Fibroblast of lung (primary cell): ENCODE results near the gene NRXN2. TPM values are rescaled to one million over a fixed set of nuclear protein-coding genes. Genes with fewer than 3 reads are reported as not detected.

ENCODE experiments used
- DNase-seq, 2 donors: peaks; one replicate each; pipeline versions ENCODE4 v3.0.0 to v3.0.0-alpha.2; 2010; ENCODE audit warnings: low read depth in 2 of 2
- H2AFZ ChIP-seq: 2 replicates; pipeline ENCODE4 v1.5.1; 2012; ENCODE audit warnings: low read length, control low read depth, inconsistent platforms
- H3K27ac ChIP-seq: 2 replicates; pipeline ENCODE4 v1.5.1; 2011; ENCODE audit warnings: low read length, control low read depth; ENCODE audit not compliant: insufficient read depth
- H3K27me3 ChIP-seq: 2 replicates; pipeline ENCODE4 v1.5.1; 2011; ENCODE audit warnings: mild to moderate bottlenecking, low read length; ENCODE audit not compliant: control insufficient read depth, insufficient read depth
- H3K36me3 ChIP-seq: 2 replicates; pipeline ENCODE4 v1.5.1; 2011; ENCODE audit warnings: low read length; ENCODE audit not compliant: control insufficient read depth, insufficient read depth
- H3K4me1 ChIP-seq: 2 replicates; pipeline ENCODE4 v1.5.1; 2011; ENCODE audit warnings: low read length; ENCODE audit not compliant: control insufficient read depth, insufficient read depth; ENCODE audit errors: extremely low read depth
- H3K4me2 ChIP-seq: 2 replicates; pipeline ENCODE4 v1.5.1; 2011; ENCODE audit warnings: low read length, control low read depth; ENCODE audit not compliant: insufficient read depth; ENCODE audit errors: extremely low read depth
- H3K4me3 ChIP-seq, 4 experiments: fragments of 200-600 bp in 1 of 4; sonication (generic) in 1 of 4; replicated peaks in 1 of 4; 2 replicates each; pipeline ENCODE4 v1.5.1; 2011 to 2016; ENCODE audit warnings: low read length in 4 of 4, low read depth in 3 of 4, mild to moderate bottlenecking in 3 of 4, control low read depth in 2 of 4, inconsistent platforms in 1 of 4, mixed read lengths in 1 of 4; ENCODE audit not compliant: insufficient read depth in 1 of 4; ENCODE audit errors: control extremely low read depth in 1 of 4
- H3K79me2 ChIP-seq: 2 replicates; pipeline ENCODE4 v1.5.1; 2012; ENCODE audit warnings: mild to moderate bottlenecking, low read length, inconsistent platforms; ENCODE audit not compliant: control insufficient read depth, insufficient read depth
- H3K9ac ChIP-seq: 2 replicates; pipeline ENCODE4 v1.5.1; 2011; ENCODE audit warnings: mild to moderate bottlenecking, low read length, control low read depth; ENCODE audit not compliant: insufficient read depth
- H3K9me3 ChIP-seq: 2 replicates; pipeline ENCODE4 v1.5.1; 2012; ENCODE audit warnings: low read depth, low read length; ENCODE audit not compliant: control insufficient read depth, insufficient read depth
- H4K20me1 ChIP-seq: 2 replicates; pipeline ENCODE4 v1.5.1; 2011; ENCODE audit warnings: low read length; ENCODE audit not compliant: control insufficient read depth, insufficient read depth; ENCODE audit errors: extremely low read depth
- CTCF ChIP-seq, 2 donors: IDR thresholded peaks in 1 of 2; conservative IDR thresholded peaks in 1 of 2; 1 replicate in 1 of 2; 2 replicates in 1 of 2; pipeline ENCODE4 v1.5.1; 2011 to 2012; ENCODE audit warnings: low read length in 2 of 2, control low read depth in 1 of 2, inconsistent platforms in 1 of 2, low read depth in 1 of 2, mild to moderate bottlenecking in 1 of 2
- EZH2 ChIP-seq: IDR thresholded peaks from 2 replicates; pipeline ENCODE4 v1.5.1; 2012; ENCODE audit warnings: low read length, control low read depth, mild to moderate bottlenecking; ENCODE audit errors: missing control alignments
- polyA plus RNA-seq, 2 donors: library from polyadenylated mRNA; depleted of rRNA in 1 of 2; stranded (reverse) in 1 of 2; unstranded in 1 of 2; fragments of >200 nt; gene quantifications; 2 replicates each; pipeline ENCODE4 v1.2.1, GENCODE V29; 2011 to 2012; ENCODE audit warnings: missing spikeins in 1 of 2
- total RNA-seq: library from RNA; depleted of rRNA; stranded (reverse); fragments of >200 nt; gene quantifications from 2 replicates; pipeline ENCODE4 v1.2.1, GENCODE V29; 2014

The NRXN2 gene
- total and polyA plus RNA-seq, 2 donors (not counting 1 experiment from before 2014, with no cell fraction given): under 0.01 to 0.75 TPM

- H3K4me2 ChIP-seq: no peak overlapping the region
- no peak overlapping the region for H2AFZ ChIP-seq
- no peak overlapping the region for H3K4me3 ChIP-seq
- no peak overlapping the region for H3K27ac ChIP-seq
- no peak for DNase-seq
- no peak overlapping the region for H3K9ac ChIP-seq
- no peaks in the 10 kb centered on the region for H3K27me3 ChIP-seq
- H3K4me1 ChIP-seq: no peaks in the 10 kb centered on the region
- no peaks in the 10 kb centered on the region for H3K79me2 ChIP-seq
- H3K36me3 ChIP-seq: no peaks in the 10 kb centered on the region
- TF ChIP-seq EZH2: no peak
- TF ChIP-seq CTCF (conservative IDR thresholded peaks at IDR 0.05 in 1 of 2, IDR thresholded peaks at IDR 0.05 in 1 of 2; ENCODE audit: low read depth in 1 of 2, low read length in 2 of 2): no peak
- no peaks in the 10 kb centered on the region for H4K20me1 ChIP-seq
- no peaks in the 10 kb centered on the region for H3K9me3 ChIP-seq
Measured at GRCh38 chr11:64560941-64561340, 162.1 kb downstream of the NRXN2 start.

DNA sequence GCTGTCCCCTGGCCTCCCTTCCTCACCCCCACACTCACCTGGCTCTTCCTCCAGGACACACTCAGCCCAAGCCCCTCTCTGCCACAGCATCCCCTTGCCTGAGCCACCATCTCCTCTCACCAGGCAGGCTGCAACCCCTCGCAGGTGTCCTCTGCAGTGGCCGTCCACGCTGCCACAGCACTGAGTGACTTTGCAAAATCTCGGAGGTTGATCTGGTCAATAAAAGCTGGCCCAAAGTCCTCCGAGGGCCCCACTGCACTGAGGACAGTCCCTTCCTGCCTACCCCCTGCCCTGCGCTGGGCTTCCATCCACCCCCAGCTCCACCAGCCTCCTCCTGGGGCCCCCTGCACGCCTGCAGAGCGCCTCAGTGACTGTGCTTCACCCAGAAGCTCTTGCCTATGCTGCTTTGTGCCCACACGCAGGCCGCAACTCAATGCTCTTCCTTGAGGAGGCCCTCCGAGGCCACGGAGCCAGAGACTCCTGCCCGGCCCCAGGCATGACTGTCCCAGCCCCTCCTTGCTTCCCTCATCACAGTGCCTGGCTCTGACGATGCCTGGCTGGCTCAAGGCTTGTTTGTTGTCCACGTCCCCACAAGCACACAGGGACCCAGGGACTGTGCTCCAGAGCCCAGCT, 162.7 kb downstream of the NRXN2 start:
- Histone ChIP-seq H4K20me1 (no peaks in the 10 kb centered on the region), H3K9ac (no peak overlapping the region), H3K36me3 (no peaks in the 10 kb centered on the region), H3K27ac (no peak overlapping the region), H3K4me1 (no peaks in the 10 kb centered on the region), H2AFZ (no peak overlapping the region), H3K9me3 (no peaks in the 10 kb centered on the region), H3K79me2 (no peaks in the 10 kb centered on the region), H3K4me2 (no peak overlapping the region), H3K4me3 (no peak overlapping the region), H3K27me3 (no peaks in the 10 kb centered on the region)
- no peak for DNase-seq
- TF ChIP-seq EZH2: no peak
- TF ChIP-seq CTCF (conservative IDR thresholded peaks at IDR 0.05 in 1 of 2, IDR thresholded peaks at IDR 0.05 in 1 of 2; ENCODE audit: low read depth in 1 of 2, low read length in 2 of 2): no peak

- no peaks in the 10 kb centered on the region for H3K27me3 ChIP-seq
- TF ChIP-seq CTCF (conservative IDR thresholded peaks at IDR 0.05 in 1 of 2, IDR thresholded peaks at IDR 0.05 in 1 of 2; ENCODE audit: low read depth in 1 of 2, low read length in 2 of 2) (no peak), EZH2 (no peak)
- no peaks in the 10 kb centered on the region for H3K9me3 ChIP-seq
- no peak overlapping the region for H3K4me2 ChIP-seq
- H3K79me2 ChIP-seq: no peaks in the 10 kb centered on the region
- no peak overlapping the region for H3K27ac ChIP-seq
- H3K4me1 ChIP-seq: no peaks in the 10 kb centered on the region
- H3K4me3 ChIP-seq: no peak overlapping the region
- no peaks in the 10 kb centered on the region for H4K20me1 ChIP-seq
- no peak for DNase-seq
- H2AFZ ChIP-seq: no peak overlapping the region
- H3K36me3 ChIP-seq: no peaks in the 10 kb centered on the region
- H3K9ac ChIP-seq: no peak overlapping the region
Measured at GRCh38 chr11:64559351-64560138, 163.5 kb downstream of the NRXN2 start.
